BLaER1 (cell line): ENCODE data around the gene MC1R.
"Not testable (repeated sequence)": the region's sequence is repeated elsewhere in the genome, so short reads cannot be mapped to it uniquely, and the experiment has no call there.

Experiments
- H3K27ac ChIP-seq: shearing (Covaris generic); formaldehyde crosslinking; 2 replicates; pipeline ENCODE4 v1.8.1; 2022
- H3K27me3 ChIP-seq: shearing (Covaris generic); formaldehyde crosslinking; 2 replicates; pipeline ENCODE4 v1.8.1; 2022
- H3K36me3 ChIP-seq: shearing (Covaris generic); formaldehyde crosslinking; 2 replicates; pipeline ENCODE4 v1.8.1; 2022
- H3K4me1 ChIP-seq: shearing (Covaris generic); formaldehyde crosslinking; 2 replicates; pipeline ENCODE4 v1.8.1; 2022
- H3K4me2 ChIP-seq: shearing (Covaris generic); formaldehyde crosslinking; 2 replicates; pipeline ENCODE4 v1.8.1; 2022
- H3K4me3 ChIP-seq: shearing (Covaris generic); formaldehyde crosslinking; 2 replicates; pipeline ENCODE4 v1.8.1; 2022
- H3K9ac ChIP-seq: shearing (Covaris generic); formaldehyde crosslinking; 2 replicates; pipeline ENCODE4 v1.8.1; 2022
- H3K9me3 ChIP-seq: shearing (Covaris generic); formaldehyde crosslinking; 2 replicates; pipeline ENCODE4 v1.8.1; 2022
- H4K20me1 ChIP-seq: shearing (Covaris generic); formaldehyde crosslinking; 2 replicates; pipeline ENCODE4 v1.8.1; 2022
- Cebpa-rat ChIP-seq: shearing (Covaris generic); IDR thresholded peaks from 2 replicates; pipeline ENCODE4 v1.8.1; 2022

The MC1R gene

GRCh38 chr16:89958068-89958467 is 39.4 kb downstream of the MC1R start:
- Histone ChIP-seq H3K9me3 (no peaks in the 10 kb centered on the region), H3K27ac (no peak overlapping the region)
- TF ChIP-seq Cebpa-rat: no peak

GRCh38 chr16:89958596-89958995 is 39.9 kb downstream of the MC1R start:
- peaks cover 21% of the 10 kb centered on the region for H3K4me1 ChIP-seq
- H3K27me3 ChIP-seq: no peaks in the 10 kb centered on the region

More at GRCh38 chr16:89958068-89958467, 39.4 kb downstream of the MC1R start:
- Histone ChIP-seq H3K27me3 (no peaks in the 10 kb centered on the region), H3K4me1 (peaks cover 26% of the 10 kb centered on the region), H3K4me3 (no peak overlapping the region), H3K36me3 (peaks cover 83% of the 10 kb centered on the region), H3K9ac (no peak overlapping the region), H3K4me2 (no peak overlapping the region), H4K20me1 (peaks cover 39% of the 10 kb centered on the region)

GRCh38 chr16:89960966-89961365 is 42.3 kb downstream of the MC1R start:
- no peak overlapping the region for H3K27ac ChIP-seq
- H3K9ac ChIP-seq: no peak overlapping the region
- peaks cover 91% of the 10 kb centered on the region for H3K36me3 ChIP-seq
- no peak overlapping the region for H3K4me3 ChIP-seq
- no peaks in the 10 kb centered on the region for H3K9me3 ChIP-seq
- H4K20me1 ChIP-seq: peaks cover 18% of the 10 kb centered on the region; the same call in 1 of the 2 replicates
- no peak for TF ChIP-seq Cebpa-rat
- H3K4me1 ChIP-seq: peaks cover 15% of the 10 kb centered on the region; the same call in 1 of the 2 replicates
- H3K27me3 ChIP-seq: no peaks in the 10 kb centered on the region
- no peak overlapping the region for H3K4me2 ChIP-seq

More at GRCh38 chr16:89958596-89958995, 39.9 kb downstream of the MC1R start:
- Histone ChIP-seq H3K9ac (no peak overlapping the region), H3K36me3 (peaks cover 83% of the 10 kb centered on the region), H3K4me3 (no peak overlapping the region), H3K27ac (no peak overlapping the region), H4K20me1 (peaks cover 34% of the 10 kb centered on the region), H3K9me3 (no peaks in the 10 kb centered on the region), H3K4me2 (no peak overlapping the region)
- no peak for TF ChIP-seq Cebpa-rat

GRCh38 chr16:89961920-89962319 is 43.3 kb downstream of the MC1R start:
- Histone ChIP-seq H3K27me3 (no peaks in the 10 kb centered on the region), H3K9me3 (no peaks in the 10 kb centered on the region), H3K36me3 (peaks cover 93% of the 10 kb centered on the region), H3K9ac (no peak overlapping the region), H4K20me1 (peaks cover 13% of the 10 kb centered on the region; the same call in 1 of the 2 replicates), H3K4me3 (no peak overlapping the region), H3K4me1 (peaks cover 7% of the 10 kb centered on the region; the same call in 1 of the 2 replicates), H3K27ac (no peak overlapping the region), H3K4me2 (no peak overlapping the region)
- no peak for TF ChIP-seq Cebpa-rat

- no peak for TF ChIP-seq Cebpa-rat
- peaks cover 11% of the 10 kb centered on the region; the same call in 1 of the 2 replicates for H3K4me1 ChIP-seq
- peaks cover 10% of the 10 kb centered on the region for H4K20me1 ChIP-seq
- no peaks in the 10 kb centered on the region for H3K9me3 ChIP-seq
- no peak overlapping the region for H3K27ac ChIP-seq
- H3K36me3 ChIP-seq: peaks cover 91% of the 10 kb centered on the region
- H3K27me3 ChIP-seq: no peaks in the 10 kb centered on the region
- H3K4me3 ChIP-seq: no peak overlapping the region
- H3K9ac ChIP-seq: no peak overlapping the region
- H3K4me2 ChIP-seq: no peak overlapping the region
Observed at GRCh38 chr16:89962754-89963498, 44.3 kb downstream of the MC1R start.

GRCh38 chr16:89964201-89964600 is 45.5 kb downstream of the MC1R start:
- Histone ChIP-seq H3K27ac (no peak overlapping the region), H3K36me3 (peaks cover 82% of the 10 kb centered on the region)
- TF ChIP-seq Cebpa-rat: no peak

GRCh38 chr16:89965447-89966225 is 47.0 kb downstream of the MC1R start:
- Histone ChIP-seq H3K27ac (0 out of 2 replicates have a peak overlapping the region, but pooled peaks have one; percentile 9), H3K36me3 (peaks cover 69% of the 10 kb centered on the region), H3K4me3 (no peak overlapping the region), H4K20me1 (peaks cover 31% of the 10 kb centered on the region), H3K27me3 (no peaks in the 10 kb centered on the region), H3K4me1 (peaks cover 30% of the 10 kb centered on the region), H3K9me3 (no peaks in the 10 kb centered on the region), H3K4me2 (no peak overlapping the region), H3K9ac (no peak overlapping the region)
- TF ChIP-seq Cebpa-rat: no peak

More at GRCh38 chr16:89964201-89964600, 45.5 kb downstream of the MC1R start:
- peaks cover 17% of the 10 kb centered on the region for H4K20me1 ChIP-seq
- H3K4me1 ChIP-seq: peaks cover 16% of the 10 kb centered on the region
- H3K27me3 ChIP-seq: no peaks in the 10 kb centered on the region
- no peak overlapping the region for H3K4me2 ChIP-seq
- H3K9ac ChIP-seq: no peak overlapping the region
- no peaks in the 10 kb centered on the region for H3K9me3 ChIP-seq
- H3K4me3 ChIP-seq: no peak overlapping the region

GRCh38 chr16:89966756-89967155 is 48.1 kb downstream of the MC1R start:
- Histone ChIP-seq H3K4me3 (no peak overlapping the region), H3K36me3 (peaks cover 57% of the 10 kb centered on the region), H4K20me1 (peaks cover 34% of the 10 kb centered on the region), H3K9me3 (no peaks in the 10 kb centered on the region), H3K27ac (no peak overlapping the region), H3K4me1 (peaks cover 42% of the 10 kb centered on the region), H3K27me3 (no peaks in the 10 kb centered on the region), H3K9ac (no peak overlapping the region), H3K4me2 (no peak overlapping the region)
- TF ChIP-seq Cebpa-rat: no peak

- peaks cover 53% of the 10 kb centered on the region for H3K36me3 ChIP-seq
- H3K9ac ChIP-seq, H3K27ac ChIP-seq, H3K27me3 ChIP-seq, H3K9me3 ChIP-seq, H3K4me3 ChIP-seq, H3K4me2 ChIP-seq: not testable (repeated sequence)
- H4K20me1 ChIP-seq: peaks cover 34% of the 10 kb centered on the region
- peaks cover 46% of the 10 kb centered on the region for H3K4me1 ChIP-seq
Observed at GRCh38 chr16:89967436-89967835, 48.8 kb downstream of the MC1R start.

- not testable (repeated sequence) for H3K27me3 ChIP-seq
Observed at GRCh38 chr16:89968074-89968473, 49.4 kb downstream of the MC1R start.

More at GRCh38 chr16:89968074-89968473, 49.4 kb downstream of the MC1R start:
- Histone ChIP-seq H3K36me3 (peaks cover 48% of the 10 kb centered on the region), H3K4me1 (peaks cover 46% of the 10 kb centered on the region), H4K20me1 (peaks cover 34% of the 10 kb centered on the region)
- not testable (repeated sequence) for H3K27ac ChIP-seq, H3K9me3 ChIP-seq, H3K4me3 ChIP-seq, H3K9ac ChIP-seq, H3K4me2 ChIP-seq
